Measurements from ENCODE around the gene CD82.

GRCh38 chr11:44576656-44577055, 11.2 kb downstream of the CD82 start:
- TF ChIP-seq CTCF (IDR thresholded peaks at IDR 0.05) (no peak), ZFX (IDR thresholded peaks at IDR 0.05; ENCODE audit: borderline replicate concordance) (no peak)
